B cell (primary cell): ENCODE measurements around the gene IFNL3. TPM values are rescaled to one million over a fixed set of nuclear protein-coding genes. Genes with fewer than 3 reads are reported as not detected.

Experiments used
- polyA plus RNA-seq: library from polyadenylated mRNA; depleted of rRNA; stranded (reverse); fragments of >200 nt; gene quantifications from 2 replicates; pipeline ENCODE4 v1.2.3, GENCODE V29; 2012
- total RNA-seq, 2 donors: library from RNA; stranded (reverse); fragments of 120-200 nt in 1 of 2; gene quantifications; 1 replicate in 1 of 2; 2 replicates in 1 of 2; pipeline versions ENCODE4 v1.2.3 to v1.2.4, GENCODE V29; 2013 to 2022

Gene IFNL3
- total and polyA plus RNA-seq, 2 donors (not counting 1 experiment from before 2014, with no cell fraction given): not detected

Other genes starting within 250 kb of the IFNL3 start
- gene FBXO27, start 212.5 kb downstream of the IFNL3 start, total RNA-seq: 0.12 TPM in 1 of 2 replicates, not detected in the other
- 0.18 and 0.33 TPM in 2 replicates for gene FBXO27, start 212.5 kb downstream of the IFNL3 start, polyA plus RNA-seq
- gene ACP7, start 160.6 kb downstream of the IFNL3 start, total RNA-seq: not detected in 2 replicates
- gene ACP7, start 160.6 kb downstream of the IFNL3 start, polyA plus RNA-seq: not detected in 2 replicates
- 13.6 and 23.3 TPM in 2 replicates for gene PAK4, start 119.2 kb downstream of the IFNL3 start, total RNA-seq
- gene PAK4, start 119.2 kb downstream of the IFNL3 start, polyA plus RNA-seq: 12.0 and 13.3 TPM in 2 replicates
- gene NCCRP1, start 48.0 kb downstream of the IFNL3 start, total RNA-seq: not detected in 2 replicates
- gene NCCRP1, start 48.0 kb downstream of the IFNL3 start, polyA plus RNA-seq: 0.04 and 0.10 TPM in 2 replicates
- gene SYCN, start 40.7 kb downstream of the IFNL3 start, total RNA-seq: not detected in 2 replicates
- gene SYCN, start 40.7 kb downstream of the IFNL3 start, polyA plus RNA-seq: not detected in 2 replicates
- gene IFNL4, start 3.9 kb upstream of the IFNL3 start, total RNA-seq: not detected in 2 replicates
- gene IFNL4, start 3.9 kb upstream of the IFNL3 start, polyA plus RNA-seq: not detected in 2 replicates
- not detected in 2 replicates for gene IFNL2, start 23.4 kb upstream of the IFNL3 start, total RNA-seq
- gene IFNL2, start 23.4 kb upstream of the IFNL3 start, polyA plus RNA-seq: not detected in 2 replicates
- not detected in 2 replicates for gene IFNL1, start 51.4 kb upstream of the IFNL3 start, total RNA-seq
- not detected in 2 replicates for gene IFNL1, start 51.4 kb upstream of the IFNL3 start, polyA plus RNA-seq
- 1.0 and 1.7 TPM in 2 replicates for gene LRFN1, start 75.9 kb upstream of the IFNL3 start, total RNA-seq
- 1.8 and 2.9 TPM in 2 replicates for gene LRFN1, start 75.9 kb upstream of the IFNL3 start, polyA plus RNA-seq
- gene GMFG, start 91.0 kb upstream of the IFNL3 start, total RNA-seq: 169 and 176 TPM in 2 replicates
- gene GMFG, start 91.0 kb upstream of the IFNL3 start, polyA plus RNA-seq: 161 and 174 TPM in 2 replicates
- gene SAMD4B, start 97.4 kb upstream of the IFNL3 start, total RNA-seq: 90.0 and 96.1 TPM in 2 replicates
- gene SAMD4B, start 97.4 kb upstream of the IFNL3 start, polyA plus RNA-seq: 62.9 and 87.3 TPM in 2 replicates
- 54.6 and 59.9 TPM in 2 replicates for gene PAF1, start 146.1 kb upstream of the IFNL3 start, total RNA-seq
- 387 and 819 TPM in 2 replicates for gene PAF1, start 146.1 kb upstream of the IFNL3 start, polyA plus RNA-seq
- 47.5 and 53.0 TPM in 2 replicates for gene MED29, start 146.4 kb upstream of the IFNL3 start, total RNA-seq
- 33.0 and 36.3 TPM in 2 replicates for gene MED29, start 146.4 kb upstream of the IFNL3 start, polyA plus RNA-seq
- gene ZFP36, start 161.8 kb upstream of the IFNL3 start, total RNA-seq: 252 and 260 TPM in 2 replicates
- gene ZFP36, start 161.8 kb upstream of the IFNL3 start, polyA plus RNA-seq: 1,123 and 1,633 TPM in 2 replicates
- gene PLEKHG2, start 167.7 kb upstream of the IFNL3 start, total RNA-seq: 154 and 167 TPM in 2 replicates
- gene PLEKHG2, start 167.7 kb upstream of the IFNL3 start, polyA plus RNA-seq: 27.0 and 32.3 TPM in 2 replicates
- gene RPS16, start 190.9 kb upstream of the IFNL3 start, total RNA-seq: 3,766 and 3,910 TPM in 2 replicates
- gene RPS16, start 190.9 kb upstream of the IFNL3 start, polyA plus RNA-seq: 5,199 and 6,448 TPM in 2 replicates
- 195 and 203 TPM in 2 replicates for gene SUPT5H, start 200.6 kb upstream of the IFNL3 start, total RNA-seq
- gene SUPT5H, start 200.6 kb upstream of the IFNL3 start, polyA plus RNA-seq: 119 and 197 TPM in 2 replicates
- gene TIMM50, start 235.8 kb upstream of the IFNL3 start, total RNA-seq: 52.3 and 55.3 TPM in 2 replicates
- 25.7 and 27.9 TPM in 2 replicates for gene TIMM50, start 235.8 kb upstream of the IFNL3 start, polyA plus RNA-seq